Measurements from ENCODE around the gene UBA5.
"Not testable (repeated sequence)": the region's sequence is repeated elsewhere in the genome, so short reads cannot be mapped to it uniquely, and the experiment has no call there.

Gene UBA5

DNA sequence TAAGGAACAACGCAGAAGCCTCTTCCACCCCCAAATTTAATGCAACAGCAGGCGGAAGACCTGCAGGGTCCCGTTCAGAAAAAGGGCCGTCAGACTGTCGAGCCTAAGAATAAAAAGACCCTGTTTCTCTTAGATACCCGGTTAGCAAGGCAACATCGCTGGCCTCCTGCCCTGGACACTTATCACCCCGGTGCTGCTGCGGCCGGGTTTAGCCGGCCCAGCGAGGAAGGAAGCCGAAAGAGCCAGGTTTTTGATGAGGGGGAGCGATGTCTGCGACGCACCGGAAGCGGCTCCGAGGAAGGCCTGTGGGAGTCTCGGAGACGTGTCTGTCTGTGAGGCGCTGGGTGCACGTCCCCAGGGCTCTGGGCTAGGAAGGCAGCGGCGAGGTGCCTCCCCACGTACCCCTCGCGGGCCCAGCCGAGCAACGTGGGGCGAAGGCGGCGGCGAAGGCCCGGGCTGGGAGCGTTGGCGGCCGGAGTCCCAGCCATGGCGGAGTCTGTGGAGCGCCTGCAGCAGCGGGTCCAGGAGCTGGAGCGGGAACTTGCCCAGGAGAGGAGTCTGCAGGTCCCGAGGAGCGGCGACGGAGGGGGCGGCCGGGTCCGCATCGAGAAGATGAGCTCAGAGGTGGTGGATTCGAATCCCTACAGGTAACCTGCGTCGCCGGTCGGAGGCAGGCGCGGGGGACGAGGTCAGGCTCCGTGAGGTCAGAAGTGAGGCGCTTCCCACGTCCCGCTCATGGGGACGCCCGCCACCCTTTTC is at the start of gene UBA5:
UBA5 (plus strand) TSS at position 278 of the 759 bp plus-strand sequence; CDS start at position 487, 209 bp downstream.
- peak; percentile 82 for DNase-seq

GRCh38 chr3:132615301-132615700 is 44.8 kb upstream of the UBA5 start:
- DNase-seq: not testable (repeated sequence)

- no peak for DNase-seq
Measured at GRCh38 chr3:132615881-132616280, 44.2 kb upstream of the UBA5 start.

GRCh38 chr3:132616780-132617179 is 43.3 kb upstream of the UBA5 start:
- DNase-seq: no peak

GRCh38 chr3:132622148-132622547 is 38.0 kb upstream of the UBA5 start:
- DNase-seq: no peak

- DNase-seq: no peak
Measured at GRCh38 chr3:132622761-132623160, 37.4 kb upstream of the UBA5 start.

DNA sequence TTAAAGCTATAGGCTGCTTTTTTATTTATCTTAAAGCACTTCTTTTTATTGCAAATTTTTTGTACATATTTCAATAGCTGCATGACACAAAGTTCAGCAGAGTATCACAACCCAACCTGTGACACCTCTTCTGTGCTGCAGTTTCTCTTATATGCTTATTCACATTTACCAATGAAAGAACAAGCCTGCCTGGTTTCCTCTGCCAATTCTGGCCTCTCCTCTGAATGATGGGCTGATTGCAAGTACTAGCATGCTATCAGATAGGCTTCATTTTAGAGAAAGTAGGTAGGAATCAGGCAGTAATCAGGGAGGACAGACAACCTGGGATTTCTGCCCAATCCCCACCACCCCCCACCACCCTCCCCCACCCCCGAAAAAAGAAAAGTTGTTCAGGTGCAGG is 36.5 kb upstream of the UBA5 start:
- DNase-seq: no peak

DNA sequence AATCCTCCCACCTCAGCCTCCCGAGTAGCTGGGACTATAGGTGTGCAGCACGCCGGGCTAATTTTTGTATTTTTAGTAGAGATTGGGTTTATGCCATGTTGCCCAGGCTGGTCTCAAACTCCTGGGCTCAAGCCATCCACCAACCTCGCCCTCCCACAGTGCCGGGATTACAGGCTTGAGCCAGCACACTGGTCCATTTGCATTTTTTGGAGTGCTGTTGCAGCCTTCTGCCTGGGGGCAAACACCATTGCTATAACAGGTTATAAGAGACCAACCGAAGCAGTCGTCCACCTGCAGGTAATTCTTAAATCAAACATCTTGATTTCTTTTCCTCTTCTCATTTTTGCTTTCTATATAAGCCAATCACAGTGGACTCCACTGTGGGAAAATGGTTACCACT is 35.3 kb upstream of the UBA5 start:
- DNase-seq: no peak

GRCh38 chr3:132625613-132626012 is 34.5 kb upstream of the UBA5 start:
- no peak for DNase-seq

DNA sequence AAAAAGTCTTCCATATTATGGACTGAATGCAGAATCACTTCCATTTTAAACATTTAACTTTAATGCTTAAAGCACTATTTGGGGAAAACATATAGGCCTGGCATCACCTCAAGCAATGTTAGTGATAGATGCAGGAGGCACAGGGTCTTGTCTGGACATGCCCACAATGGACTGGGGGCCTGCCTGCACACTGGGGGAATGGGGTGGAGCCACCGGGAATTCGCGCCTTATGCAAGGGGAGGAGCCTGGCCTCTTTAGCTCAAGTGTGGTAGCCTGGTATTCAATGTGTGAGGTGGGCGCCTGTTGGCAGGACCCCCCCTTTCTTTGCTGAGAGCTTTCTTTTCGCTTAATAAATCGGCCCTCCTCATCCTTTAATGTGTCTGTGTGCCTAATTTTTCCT is 33.2 kb upstream of the UBA5 start:
- no peak for DNase-seq

GRCh38 chr3:132628157-132628556 is 32.0 kb upstream of the UBA5 start:
- no peak for DNase-seq

- no peak for DNase-seq
Measured at GRCh38 chr3:132629928-132630327, 30.2 kb upstream of the UBA5 start.

GRCh38 chr3:132630612-132631011 is 29.5 kb upstream of the UBA5 start:
- DNase-seq: no peak

- DNase-seq: no peak
Measured at GRCh38 chr3:132635052-132635451, 25.1 kb upstream of the UBA5 start.

GRCh38 chr3:132637590-132637989 is 22.5 kb upstream of the UBA5 start:
- no peak for DNase-seq

DNA sequence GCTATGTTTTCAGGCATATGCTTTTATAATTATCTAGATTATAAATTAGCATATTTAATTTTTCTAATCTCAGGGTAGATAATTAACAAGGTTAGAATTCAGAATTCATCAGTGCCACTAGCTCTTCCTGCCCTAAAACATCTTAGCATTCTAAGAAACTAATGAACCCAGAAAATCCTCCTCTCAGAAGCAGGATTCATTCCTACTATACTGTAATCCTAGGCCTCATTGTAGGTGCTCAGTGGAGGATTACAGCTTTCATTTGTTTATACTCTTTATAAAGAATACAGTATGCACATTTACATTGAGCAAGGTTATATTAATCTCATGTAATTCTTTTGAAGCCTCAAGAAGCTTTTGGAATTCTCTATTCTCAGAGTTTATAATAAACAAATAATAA is 21.4 kb upstream of the UBA5 start:
- DNase-seq: no peak

- not testable (repeated sequence) for DNase-seq
Measured at GRCh38 chr3:132641427-132641826, 18.7 kb upstream of the UBA5 start.

DNA sequence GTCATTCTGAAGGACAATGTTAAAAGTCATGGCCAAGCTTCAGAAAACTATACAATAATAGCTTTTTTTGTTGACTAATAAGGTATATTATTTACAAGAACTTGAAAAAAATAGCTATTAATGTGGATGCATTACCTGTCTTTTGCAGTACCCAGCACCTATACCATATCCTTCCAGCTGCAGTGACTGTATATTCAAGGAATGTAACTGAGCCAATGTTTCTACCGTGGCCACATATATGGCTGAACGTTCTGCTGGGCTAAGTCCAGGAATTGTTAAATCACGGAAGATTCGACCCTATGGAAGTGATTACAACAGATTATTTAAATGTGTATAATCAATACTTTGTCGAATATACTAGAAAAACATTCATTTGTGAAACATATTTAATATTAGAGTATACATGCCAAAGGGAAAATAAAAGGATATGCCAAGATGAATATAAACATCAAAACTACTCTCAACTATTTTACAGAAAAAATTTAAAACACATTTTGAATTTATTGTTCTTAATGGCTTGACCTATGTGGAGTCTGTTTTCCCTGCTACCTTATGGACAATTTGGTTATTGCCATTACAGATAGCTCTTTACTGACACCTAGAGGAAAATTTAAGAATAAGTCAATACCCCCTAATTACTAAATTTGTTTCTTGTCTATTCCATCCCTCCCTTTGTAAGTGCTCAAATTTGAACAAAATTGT is 18.1 kb upstream of the UBA5 start:
- no peak for DNase-seq

- DNase-seq: no peak
Measured at GRCh38 chr3:132642539-132642847, 17.6 kb upstream of the UBA5 start.

DNA sequence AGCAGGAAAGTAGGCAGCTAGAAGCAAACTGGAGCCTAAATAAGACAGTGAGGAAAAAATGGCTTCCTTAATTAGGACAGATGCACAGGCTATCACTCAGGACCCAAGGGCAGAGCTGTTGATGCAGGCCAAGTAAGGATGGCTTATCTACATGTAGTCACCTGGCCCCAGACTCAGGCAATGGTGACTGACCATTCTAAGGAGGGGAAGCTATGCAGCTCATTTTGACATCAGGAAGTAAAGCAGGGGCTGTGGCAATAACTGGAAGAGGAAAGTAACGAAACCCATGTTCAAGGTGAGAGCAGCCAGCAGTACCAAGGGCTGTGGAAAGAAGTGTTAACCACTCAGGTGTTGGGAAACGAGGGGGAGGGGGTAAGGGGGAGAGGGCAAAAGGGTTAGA is 16.8 kb upstream of the UBA5 start:
- DNase-seq: peak; percentile 24

- no peak for DNase-seq
Measured at GRCh38 chr3:132645058-132645457, 15.1 kb upstream of the UBA5 start.

DNA sequence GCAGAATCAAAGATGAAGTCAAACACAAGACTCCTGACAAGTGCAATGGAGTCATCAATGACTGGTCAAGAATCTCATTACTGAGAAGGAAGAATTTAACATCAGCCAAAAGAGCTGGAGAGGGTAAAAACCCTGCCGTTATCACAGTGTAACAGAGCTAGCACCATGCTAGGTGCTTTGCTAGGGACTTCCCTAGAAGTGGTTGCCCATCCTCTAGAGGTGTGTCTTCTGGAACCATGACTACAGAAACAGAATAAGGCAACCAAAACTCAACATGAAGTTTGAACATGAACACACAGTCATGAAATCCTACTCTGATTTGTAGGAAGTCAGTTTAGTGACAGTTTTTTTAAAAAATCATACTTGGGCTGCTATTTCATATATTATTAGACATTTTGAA is 10.0 kb upstream of the UBA5 start:
- DNase-seq: no peak

GRCh38 chr3:132652640-132653270 is 7.4 kb upstream of the UBA5 start:
- DNase-seq: no peak

- no peak for DNase-seq
Measured at GRCh38 chr3:132654190-132654589, 5.9 kb upstream of the UBA5 start.
